ENCODE results near the gene YKT6.

YKT6 gene

GRCh38 chr7:44263326-44264082 lies 62.7 kb downstream of the YKT6 start:
- DNase-seq, result no peak

All from activated CD4-positive, CD25-positive, alpha-beta regulatory T cell treated with anti-CD3 and anti-CD28 coated beads, Interleukin-2, amount 50 U/mL, for 72 hours (primary cell).